WTC11 (cell line): Measurements from ENCODE around the gene EFS. TPM values are rescaled to one million over a fixed set of nuclear protein-coding genes. Genes with fewer than 3 reads are reported as not detected.

Source experiments
- ATAC-seq: fragments of 200-7000 bp; cut with Tn5 transposase; 2 replicates; pipeline ENCODE4 v1.10.0; 2021; ENCODE audit warnings: mild to moderate bottlenecking, moderate library complexity
- CTCF ChIA-PET: fragments of 300-600 bp; sonication (Branson Sonifier 250); formaldehyde crosslinking; loops from one replicate; lab custom pipeline; 2021; ENCODE audit warnings: antibody characterized with exemption; lab: Charles Lee
- POLR2A ChIA-PET: fragments of 350-600 bp; sonication (Branson Sonifier 250); formaldehyde crosslinking; loops from one replicate; lab custom pipeline; 2021; ENCODE audit warnings: antibody characterized with exemption; lab: Charles Lee
- DNase-seq: peaks from one replicate; pipeline ENCODE4 v3.0.0; 2021; ENCODE audit warnings: low spot score
- H3K27ac Mint-ChIP-seq: 2 replicates; pipeline ENCODE4 v1.8.0; 2021; ENCODE audit warnings: mixed read lengths
- H3K27me3 Mint-ChIP-seq: 2 replicates; pipeline ENCODE4 v1.8.0; 2021; ENCODE audit warnings: low read depth, mild to moderate bottlenecking, moderate library complexity, mixed read lengths
- H3K36me3 Mint-ChIP-seq: 2 replicates; pipeline ENCODE4 v1.8.0; 2021; ENCODE audit warnings: mixed read lengths
- H3K4me1 Mint-ChIP-seq: 2 replicates; pipeline ENCODE4 v1.8.0; 2022; ENCODE audit warnings: mixed read lengths
- H3K4me3 Mint-ChIP-seq: 2 replicates; pipeline ENCODE4 v1.8.0; 2021; ENCODE audit warnings: mild to moderate bottlenecking, moderate library complexity, mixed read lengths
- H3K9me3 Mint-ChIP-seq: 2 replicates; pipeline ENCODE4 v1.8.0; 2021; ENCODE audit warnings: mixed read lengths
- AFF4 ChIP-seq: sonication (generic); formaldehyde crosslinking; IDR thresholded peaks from 2 replicates; pipeline ENCODE4 v1.8.1; 2023; ENCODE audit warnings: mild to moderate bottlenecking, missing genetic modification reagents, borderline replicate concordance
- AR ChIP-seq: fragments of 250-450 bp; sonication (Bioruptor Pico); IDR thresholded peaks from 2 replicates; pipeline ENCODE4 v1.9.0; 2021; ENCODE audit warnings: mild to moderate bottlenecking
- ARID4B ChIP-seq: sonication (generic); formaldehyde crosslinking; IDR thresholded peaks from 2 replicates; pipeline ENCODE4 v1.8.0; 2023; ENCODE audit warnings: missing genetic modification reagents, mild to moderate bottlenecking, borderline replicate concordance
- GABPB1 ChIP-seq: sonication (generic); formaldehyde crosslinking; IDR thresholded peaks from 2 replicates; pipeline ENCODE4 v1.8.1; 2023; ENCODE audit warnings: mild to moderate bottlenecking, missing genetic modification reagents
- GTF2I ChIP-seq: fragments of 250-450 bp; sonication (Bioruptor Pico); conservative IDR thresholded peaks from 2 replicates; pipeline ENCODE4 v1.4.0; 2021; ENCODE audit warnings: mild to moderate bottlenecking
- MAX ChIP-seq: sonication (generic); formaldehyde crosslinking; IDR thresholded peaks from 2 replicates; pipeline ENCODE4 v1.8.0; 2022; ENCODE audit warnings: mild to moderate bottlenecking, missing genetic modification reagents
- MLX ChIP-seq: sonication (generic); formaldehyde crosslinking; IDR thresholded peaks from 2 replicates; pipeline ENCODE4 v1.8.1; 2023; ENCODE audit warnings: mild to moderate bottlenecking, missing genetic modification reagents, moderate library complexity
- NFE2L1 ChIP-seq: sonication (generic); formaldehyde crosslinking; IDR thresholded peaks from 2 replicates; pipeline ENCODE4 v1.8.1; 2023; ENCODE audit warnings: missing genetic modification reagents
- NR2C2 ChIP-seq: sonication (generic); formaldehyde crosslinking; IDR thresholded peaks from 2 replicates; pipeline ENCODE4 v1.8.0; 2022; ENCODE audit warnings: mild to moderate bottlenecking, missing genetic modification reagents
- RORB ChIP-seq: fragments of 250-450 bp; sonication (Bioruptor Pico); IDR thresholded peaks from 2 replicates; pipeline ENCODE4 v1.9.0; 2021; ENCODE audit warnings: mild to moderate bottlenecking
- TP53 ChIP-seq: sonication (generic); formaldehyde crosslinking; IDR thresholded peaks from 2 replicates; pipeline ENCODE4 v1.8.1; 2023; ENCODE audit warnings: mild to moderate bottlenecking, missing genetic modification reagents
- USF2 ChIP-seq: sonication (generic); formaldehyde crosslinking; IDR thresholded peaks from 2 replicates; pipeline ENCODE4 v1.8.1; 2023; ENCODE audit warnings: mild to moderate bottlenecking, missing genetic modification reagents, moderate library complexity
- ZBTB21 ChIP-seq: sonication (generic); formaldehyde crosslinking; IDR thresholded peaks from 2 replicates; pipeline ENCODE4 v1.8.1; 2023; ENCODE audit warnings: mild to moderate bottlenecking, missing genetic modification reagents, borderline replicate concordance
- ZNF121 ChIP-seq: sonication (generic); formaldehyde crosslinking; IDR thresholded peaks from 2 replicates; pipeline ENCODE4 v1.8.0; 2023; ENCODE audit warnings: missing genetic modification reagents
- ZNF281 ChIP-seq: sonication (generic); formaldehyde crosslinking; IDR thresholded peaks from 2 replicates; pipeline ENCODE4 v1.8.0; 2023; ENCODE audit warnings: mild to moderate bottlenecking, missing genetic modification reagents
- ZNF317 ChIP-seq: sonication (generic); formaldehyde crosslinking; IDR thresholded peaks from 2 replicates; pipeline ENCODE4 v1.8.1; 2023; ENCODE audit warnings: low read depth, mild to moderate bottlenecking, moderate library complexity, missing genetic modification reagents, borderline replicate concordance
- ZNF416 ChIP-seq: fragments of 250-450 bp; sonication (Bioruptor Pico); IDR thresholded peaks from 2 replicates; pipeline ENCODE4 v1.9.0; 2021; ENCODE audit warnings: mild to moderate bottlenecking, inconsistent platforms
- total RNA-seq: library from RNA; stranded (reverse); gene quantifications from 3 replicates; pipeline ENCODE4 v1.2.3, GENCODE V29; 2021

Gene EFS
- total RNA-seq, 1 experiment from 2014 or later: 35.3 TPM

- POLR2A ChIA-PET: no interaction called here
- TF ChIP-seq AFF4 (CRISPR knock-in tag): no peak
- TF ChIP-seq USF2: no peak
- TF ChIP-seq ARID4B: no peak
- TF ChIP-seq AR: no peak
- TF ChIP-seq ZNF121: no peak
- no peak for TF ChIP-seq NR2C2 (CRISPR knock-in tag)
- TF ChIP-seq RORB (CRISPR knock-in tag): no peak
- TF ChIP-seq GTF2I (CRISPR knock-in tag): no peak
- no peak for TF ChIP-seq MAX (CRISPR knock-in tag)
- no peak for TF ChIP-seq TP53 (CRISPR knock-in tag)
- no peak for TF ChIP-seq NFE2L1 (CRISPR knock-in tag)
- TF ChIP-seq ZNF281 (CRISPR knock-in tag): no peak
- no peak for TF ChIP-seq ZNF317
- no peak for TF ChIP-seq MLX (CRISPR knock-in tag)
- TF ChIP-seq ZBTB21 (CRISPR knock-in tag): no peak
- no peak for TF ChIP-seq GABPB1 (CRISPR knock-in tag)
- no peak for TF ChIP-seq ZNF416 (CRISPR knock-in tag)
- Mint-ChIP-seq H3K36me3 (no peaks in the 10 kb centered on the region), H3K27me3 (peaks cover 34% of the 10 kb centered on the region), H3K9me3 (no peaks in the 10 kb centered on the region), H3K4me3 (no peak overlapping the region), H3K4me1 (peaks cover 2% of the 10 kb centered on the region; the same call in 1 of the 2 replicates), H3K27ac (no peak overlapping the region)
- CTCF ChIA-PET: no interaction called here
- ATAC-seq: no peak
- DNase-seq: no peak
Observed at GRCh38 chr14:23405516-23406025, 40.6 kb upstream of the EFS start.
